Measurements from ENCODE around the gene UBE2J2.

Gene UBE2J2

DNA sequence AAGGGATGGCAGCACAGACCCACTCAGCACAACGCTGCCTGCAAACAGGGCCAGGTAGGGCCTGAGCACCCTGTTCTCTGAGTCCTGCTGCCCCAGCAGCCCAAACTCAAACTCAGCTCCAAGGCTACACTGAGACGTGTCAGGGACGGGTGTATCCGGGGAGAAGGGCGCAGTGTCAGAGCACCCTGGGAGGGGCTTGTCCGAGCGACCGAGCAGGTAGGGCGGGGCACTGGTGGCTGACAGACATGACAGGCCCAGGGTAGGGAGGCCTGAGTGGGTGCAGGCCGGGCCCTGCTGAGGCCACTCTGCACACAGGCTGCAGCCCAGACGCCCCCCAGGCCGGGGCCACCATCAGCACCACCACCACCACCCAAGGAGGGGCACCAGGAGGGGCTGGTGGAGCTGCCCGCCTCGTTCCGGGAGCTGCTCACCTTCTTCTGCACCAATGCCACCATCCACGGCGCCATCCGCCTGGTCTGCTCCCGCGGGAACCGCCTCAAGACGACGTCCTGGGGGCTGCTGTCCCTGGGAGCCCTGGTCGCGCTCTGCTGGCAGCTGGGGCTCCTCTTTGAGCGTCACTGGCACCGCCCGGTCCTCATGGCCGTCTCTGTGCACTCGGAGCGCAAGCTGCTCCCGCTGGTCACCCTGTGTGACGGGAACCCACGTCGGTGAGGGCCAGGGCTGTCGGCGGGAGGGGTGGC is 12.1 kb upstream of the UBE2J2 start:
- no peak for TF ChIP-seq POLR2A (IDR thresholded peaks at IDR 0.05; ENCODE audit: low read length)
- TF ChIP-seq GATA1 (IDR thresholded peaks at IDR 0.05; ENCODE audit: low read depth, low read length): no peak
- no peak for DNase-seq

DNA sequence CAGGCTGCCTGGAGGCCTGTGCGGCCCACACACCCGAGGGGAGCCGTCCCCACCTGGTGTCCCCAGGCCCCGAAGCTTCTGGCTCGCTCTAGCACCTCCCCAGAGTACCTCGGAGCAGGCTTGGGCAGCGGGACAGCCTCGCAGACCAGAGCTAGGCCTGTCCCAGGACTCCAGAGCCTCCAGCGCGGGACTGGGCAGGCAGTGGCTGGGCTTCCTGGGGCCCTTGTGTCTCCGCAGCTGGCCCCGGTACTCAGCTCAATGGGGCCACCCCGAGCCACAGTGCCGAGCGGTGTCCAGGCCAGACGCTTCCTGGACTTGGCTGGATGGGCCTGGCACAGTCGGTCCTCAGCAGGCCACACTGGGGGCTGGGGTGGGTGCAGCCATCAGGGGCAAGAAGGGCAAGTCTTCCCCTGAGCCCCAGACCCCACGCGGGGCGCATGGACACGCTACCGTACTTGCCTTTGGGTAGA is 11.5 kb upstream of the UBE2J2 start:
- no peak for TF ChIP-seq POLR2A (IDR thresholded peaks at IDR 0.05; ENCODE audit: low read length)

DNA sequence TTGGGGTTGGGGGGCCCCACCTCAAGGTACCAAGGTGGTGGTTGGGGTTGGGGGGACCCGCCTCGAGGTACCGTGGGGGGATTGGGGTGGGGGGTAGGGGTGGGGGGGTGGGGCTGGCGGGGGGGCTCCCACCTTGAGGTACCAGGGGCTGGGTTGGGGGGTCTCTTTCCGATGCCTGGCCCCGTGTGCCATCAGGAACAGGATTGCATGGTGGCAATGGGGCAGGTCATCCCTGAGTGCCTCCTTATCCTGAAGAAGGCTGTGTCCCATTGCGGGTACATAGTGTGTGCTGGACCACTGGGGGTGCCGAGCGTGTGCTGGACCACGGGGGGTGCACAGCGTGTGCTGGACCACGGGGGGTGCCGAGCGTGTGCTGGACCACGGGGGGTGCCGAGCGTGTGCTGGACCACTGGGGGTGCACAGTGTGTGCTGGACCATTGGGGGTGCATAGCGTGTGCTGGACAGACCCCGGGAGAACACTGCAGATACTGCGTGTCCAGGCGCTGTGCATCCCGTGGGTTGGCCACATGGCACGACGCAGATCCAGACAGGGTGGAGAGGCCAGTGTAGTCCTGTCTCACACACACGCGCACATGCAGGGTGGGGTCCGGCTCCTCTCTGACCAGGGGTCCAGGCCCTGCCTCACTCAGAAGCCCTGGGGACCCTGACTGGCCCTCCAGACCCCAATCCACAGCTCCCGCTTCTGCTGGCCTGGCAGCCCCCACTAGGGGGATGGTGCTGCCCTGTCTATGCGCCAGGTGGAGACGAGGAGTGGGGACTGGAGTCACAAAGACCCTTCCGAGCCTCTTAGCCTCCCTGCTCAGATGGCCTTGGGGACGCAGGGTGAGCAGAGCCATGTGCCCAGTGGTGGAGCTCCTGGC is 10.8 kb upstream of the UBE2J2 start:
- TF ChIP-seq POLR2A (IDR thresholded peaks at IDR 0.05; ENCODE audit: low read length): no peak
- TF ChIP-seq GATA1 (IDR thresholded peaks at IDR 0.05; ENCODE audit: low read depth, low read length): no peak
- no peak for DNase-seq

More for the DNA sequence above, 11.5 kb upstream of the UBE2J2 start:
- DNase-seq: no peak

DNA sequence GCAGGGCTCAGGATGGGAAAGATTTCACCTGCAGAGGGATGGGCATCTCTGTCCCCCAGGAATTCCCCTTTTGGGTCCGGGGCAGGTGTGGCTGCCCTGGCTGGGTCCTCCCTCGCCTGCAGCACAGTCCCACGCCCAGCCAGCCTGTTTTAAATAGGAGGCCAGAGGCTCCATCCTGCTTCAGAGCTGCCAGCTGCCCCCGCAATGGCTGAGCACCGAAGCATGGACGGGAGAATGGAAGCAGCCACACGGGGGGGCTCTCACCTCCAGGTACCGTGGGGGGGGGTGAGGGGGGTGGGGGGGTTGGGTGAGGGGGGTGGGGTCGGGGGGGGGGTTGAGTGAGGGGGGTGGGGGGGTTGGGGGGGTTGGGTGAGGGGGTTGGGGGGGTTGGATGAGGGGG is 10.2 kb upstream of the UBE2J2 start:
- no peak for TF ChIP-seq POLR2A (IDR thresholded peaks at IDR 0.05; ENCODE audit: low read length)
- peak; percentile 14 to 42 for DNase-seq

DNA sequence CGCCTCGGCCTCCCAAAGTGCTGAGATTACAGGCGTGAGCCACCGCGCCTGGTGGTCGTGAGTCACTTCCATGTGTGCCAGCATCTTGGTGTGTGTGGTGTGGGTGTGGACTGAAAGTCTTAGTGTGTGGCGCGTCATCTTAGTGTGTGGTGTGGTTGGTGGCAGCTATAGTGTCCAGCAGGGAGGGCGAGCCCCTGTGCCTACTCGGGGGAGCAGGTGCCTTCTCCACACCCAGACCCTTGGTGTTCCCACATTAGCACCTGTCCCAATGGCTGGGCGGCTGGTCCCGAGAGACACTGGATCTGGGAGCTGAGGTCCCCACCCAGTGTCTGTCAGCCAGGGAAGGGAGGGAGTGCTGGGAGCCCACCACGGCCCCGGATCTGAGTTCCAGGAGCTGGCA is 9.3 kb upstream of the UBE2J2 start:
- no peak for DNase-seq
- TF ChIP-seq POLR2A (IDR thresholded peaks at IDR 0.05; ENCODE audit: low read length) (no peak), GATA1 (IDR thresholded peaks at IDR 0.05; ENCODE audit: low read depth, low read length) (no peak)

DNA sequence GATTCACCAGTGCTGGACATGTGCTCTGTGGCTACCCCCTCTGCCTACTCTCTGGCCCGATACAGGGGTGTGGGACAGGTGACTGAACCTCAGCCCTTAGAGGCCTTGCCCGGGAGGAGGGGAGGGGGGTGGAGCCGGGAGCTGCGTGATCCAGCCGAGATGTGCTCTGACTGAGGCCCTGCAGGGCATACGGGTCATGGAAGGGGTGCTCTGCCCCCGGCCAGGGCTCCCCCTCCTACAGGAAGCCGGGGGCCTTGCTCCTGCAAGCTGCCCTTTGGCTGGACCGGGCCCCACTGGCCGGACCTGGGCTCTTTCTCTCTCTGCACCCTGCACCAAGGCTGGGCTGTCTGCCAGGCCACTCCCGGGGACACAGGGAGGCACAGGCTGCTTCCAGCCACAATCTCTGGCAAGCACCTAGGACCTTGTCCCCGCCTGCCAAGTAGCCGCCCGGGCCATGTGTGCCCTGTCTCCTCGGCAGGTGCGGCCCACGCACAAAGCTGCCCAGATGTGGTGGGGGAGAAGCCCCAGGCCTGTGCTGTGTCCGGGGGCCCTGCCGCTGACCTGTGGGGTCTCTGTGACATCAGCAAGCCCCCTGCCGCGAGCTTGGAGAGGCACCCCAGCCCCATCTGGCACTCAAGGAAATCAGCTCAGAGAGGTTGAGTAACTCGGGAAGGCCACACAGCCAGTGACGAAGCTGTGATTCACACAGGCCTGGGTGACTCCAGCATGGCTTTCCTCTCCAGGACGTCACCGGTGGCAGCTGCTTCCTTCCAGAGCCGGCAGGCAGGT is 8.1 kb upstream of the UBE2J2 start:
- DNase-seq: no peak
- TF ChIP-seq POLR2A (IDR thresholded peaks at IDR 0.05; ENCODE audit: low read length): no peak
- no peak for TF ChIP-seq GATA1 (IDR thresholded peaks at IDR 0.05; ENCODE audit: low read depth, low read length)

DNA sequence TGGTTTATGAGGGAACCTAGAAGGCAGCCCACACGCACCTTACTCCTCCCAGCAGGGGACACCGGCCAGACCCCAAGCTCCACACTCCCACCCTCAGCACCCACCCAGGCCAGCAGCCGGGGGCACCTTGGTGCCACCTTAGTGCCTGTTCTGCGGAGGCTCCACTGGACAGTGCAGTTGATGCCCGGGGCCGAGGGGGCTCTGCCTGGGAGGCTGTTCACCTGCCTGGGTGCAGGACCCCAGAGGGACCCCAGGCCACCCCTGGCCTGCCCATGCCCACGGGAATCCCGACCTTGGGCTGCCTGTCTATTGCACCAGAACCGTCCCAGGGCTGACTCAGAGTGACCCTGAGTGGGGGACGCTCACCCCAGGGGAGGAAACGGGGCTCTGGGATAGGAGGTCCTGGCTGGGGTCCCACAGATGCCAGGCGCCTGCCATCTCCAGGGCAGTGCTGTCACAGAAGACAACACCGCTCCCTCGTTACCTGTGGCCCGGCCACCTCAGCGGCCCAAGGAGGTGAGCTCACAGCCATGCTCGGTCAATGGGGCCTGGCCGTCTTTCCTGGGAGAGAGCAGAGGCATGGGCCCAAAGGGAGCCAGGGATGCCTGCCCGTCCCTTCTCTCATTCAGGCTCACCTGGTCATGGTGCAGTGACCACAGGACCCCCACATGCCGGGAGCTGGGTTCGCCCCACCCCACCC is 7.3 kb upstream of the UBE2J2 start:
- TF ChIP-seq POLR2A (IDR thresholded peaks at IDR 0.05; ENCODE audit: low read length): no peak
- no peak for TF ChIP-seq GATA1 (IDR thresholded peaks at IDR 0.05; ENCODE audit: low read depth, low read length)
- DNase-seq: no peak

DNA sequence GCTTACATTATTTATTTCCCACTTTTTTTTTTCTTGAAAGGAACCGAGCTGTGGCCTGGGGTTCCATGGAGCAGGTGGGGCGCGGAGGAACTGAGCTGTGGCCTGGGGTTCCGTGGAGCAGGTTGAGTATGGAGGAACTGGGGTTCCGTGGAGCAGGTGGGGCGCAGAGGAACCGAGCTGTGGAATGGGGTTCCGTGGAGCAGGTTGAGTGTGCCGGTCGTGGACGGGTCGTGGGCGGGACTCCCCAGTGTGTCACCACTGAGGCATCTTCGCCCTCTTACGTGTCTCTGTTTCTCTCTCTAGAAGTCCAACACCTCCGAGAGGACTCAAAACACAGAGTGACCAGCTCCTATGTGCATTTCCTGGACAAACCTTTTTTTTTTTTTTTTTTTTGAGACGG is 5.4 kb upstream of the UBE2J2 start:
- DNase-seq: no peak
- no peak for TF ChIP-seq GATA1 (IDR thresholded peaks at IDR 0.05; ENCODE audit: low read depth, low read length)
- no peak for TF ChIP-seq POLR2A (IDR thresholded peaks at IDR 0.05; ENCODE audit: low read length)

DNA sequence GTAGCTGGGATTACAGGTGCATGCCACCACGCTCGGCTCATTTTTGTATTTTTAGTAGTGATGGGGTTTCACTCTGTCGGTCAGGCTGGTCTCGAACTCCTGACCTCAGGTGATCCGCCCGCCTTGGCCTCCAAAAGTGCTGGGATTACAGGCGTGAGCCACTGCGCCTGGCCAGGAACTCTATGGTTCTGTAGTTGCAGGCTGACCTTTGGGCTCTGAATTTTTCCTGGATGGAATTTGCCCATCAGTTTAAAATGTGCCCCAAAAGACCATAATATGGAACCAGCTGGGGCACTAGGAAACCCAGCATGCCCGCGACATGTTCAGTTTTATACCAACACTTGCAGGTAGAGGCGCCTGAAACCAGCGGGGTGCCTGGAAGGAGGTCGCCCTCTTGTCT is 5.0 kb upstream of the UBE2J2 start:
- DNase-seq: no peak
- no peak for TF ChIP-seq GATA1 (IDR thresholded peaks at IDR 0.05; ENCODE audit: low read depth, low read length)
- no peak for TF ChIP-seq POLR2A (IDR thresholded peaks at IDR 0.05; ENCODE audit: low read length)

DNA sequence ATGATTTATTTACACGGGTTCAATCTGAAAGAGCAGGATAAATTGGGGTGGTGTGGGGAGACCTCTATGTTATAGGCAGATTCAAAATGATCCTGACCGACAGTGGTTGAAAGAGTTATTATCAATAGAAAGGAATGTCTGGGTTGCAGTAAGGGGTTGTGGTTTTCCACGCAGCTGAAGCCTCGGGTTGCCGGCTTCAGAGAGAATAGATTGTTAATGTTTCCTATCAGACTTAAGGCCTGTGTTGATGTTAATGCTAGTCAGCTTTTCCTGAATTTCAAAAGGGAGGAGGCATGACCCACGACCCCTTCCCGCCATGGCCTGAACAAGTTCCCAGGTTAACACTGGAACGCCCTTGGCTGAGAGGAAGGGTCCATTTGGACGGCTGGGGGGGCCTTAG is 2.2 kb upstream of the UBE2J2 start:
- TF ChIP-seq POLR2A (IDR thresholded peaks at IDR 0.05; ENCODE audit: low read length): no peak
- no peak for TF ChIP-seq GATA1 (IDR thresholded peaks at IDR 0.05; ENCODE audit: low read depth, low read length)
- DNase-seq: no peak

DNA sequence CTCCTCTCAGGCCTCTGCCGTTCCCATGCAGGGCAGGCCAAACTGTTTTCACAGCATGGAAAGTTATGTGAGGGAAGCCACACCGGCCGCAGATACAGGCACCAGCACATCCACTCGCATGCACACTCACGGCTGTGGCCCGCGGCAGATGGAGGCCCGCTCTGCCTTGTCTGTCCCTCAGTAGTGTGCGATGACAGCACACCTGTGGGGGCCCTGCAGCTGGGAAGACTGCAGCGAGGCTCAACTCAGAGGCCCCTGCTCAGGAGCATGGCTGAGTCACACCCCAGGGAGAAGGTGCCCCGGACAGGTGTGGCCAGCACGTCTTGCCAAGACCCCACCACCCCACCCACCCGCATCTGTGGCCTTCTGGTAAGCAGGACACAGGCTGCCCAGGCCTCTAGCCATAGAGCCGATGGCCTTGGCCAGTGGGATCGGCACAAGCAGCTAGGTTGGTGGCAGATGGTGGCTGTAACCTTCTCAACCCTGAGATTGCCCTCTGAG is 1.3 kb upstream of the UBE2J2 start:
- DNase-seq: no peak
- TF ChIP-seq GATA1 (IDR thresholded peaks at IDR 0.05; ENCODE audit: low read depth, low read length) (no peak), POLR2A (IDR thresholded peaks at IDR 0.05; ENCODE audit: low read length) (no peak)

DNA sequence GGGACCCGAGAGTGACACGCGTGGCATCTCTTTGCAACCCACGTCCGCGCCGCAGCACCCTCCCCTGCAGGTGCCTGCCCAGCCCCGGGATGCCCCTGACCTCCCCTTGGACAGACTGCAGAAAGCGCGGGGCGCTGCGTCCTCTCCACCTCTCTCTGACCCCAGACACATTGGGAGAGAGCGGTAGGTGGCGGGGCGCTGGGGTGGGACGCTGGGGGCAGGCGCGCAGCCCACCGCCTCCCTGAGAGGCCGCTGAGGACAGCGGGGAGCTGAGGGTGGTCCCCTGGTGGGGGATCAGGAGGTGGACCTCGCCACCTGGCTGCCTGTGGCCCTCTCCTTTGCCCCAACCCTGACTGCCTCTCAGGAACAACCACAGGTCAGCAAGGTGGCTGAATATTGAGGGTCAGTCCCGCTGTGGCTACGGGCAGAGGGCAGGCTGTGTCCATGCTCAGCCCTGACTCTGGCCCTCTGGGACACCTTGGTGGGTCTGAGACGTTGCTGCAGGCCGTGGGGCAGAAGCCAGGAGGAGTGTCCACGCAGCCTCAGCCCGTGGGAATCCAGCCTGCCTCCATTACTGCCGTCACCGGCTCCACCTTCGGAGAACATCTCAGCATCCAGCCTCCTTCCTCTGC is 761 bp upstream of the UBE2J2 start:
- no peak for DNase-seq
- TF ChIP-seq POLR2A (IDR thresholded peaks at IDR 0.05; ENCODE audit: low read length): no peak
- no peak for TF ChIP-seq GATA1 (IDR thresholded peaks at IDR 0.05; ENCODE audit: low read depth, low read length)

DNA sequence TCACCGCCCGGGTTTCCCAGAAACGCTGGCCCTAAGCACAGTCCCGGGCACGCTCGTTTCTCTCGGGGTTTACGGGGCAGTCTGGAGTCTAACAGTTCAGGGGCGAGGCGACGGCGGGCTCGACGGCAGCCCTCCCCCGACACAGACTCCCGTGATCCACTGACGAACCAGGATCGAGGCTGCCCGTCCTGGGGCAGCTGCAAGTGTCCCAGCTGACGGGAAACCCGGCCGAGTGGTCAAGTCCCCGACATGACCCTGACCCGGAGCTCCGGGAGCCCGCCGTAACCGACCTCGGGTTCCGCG is 494 bp downstream of the UBE2J2 start:
- TF ChIP-seq POLR2A (IDR thresholded peaks at IDR 0.05; ENCODE audit: low read length) (no peak), GATA1 (IDR thresholded peaks at IDR 0.05; ENCODE audit: low read depth, low read length) (no peak)
- DNase-seq: peak; percentile 48 to 61
